Ectodermal cell (in vitro differentiated cells): ENCODE measurements around the gene HNRNPF.

ENCODE experiments used
- H3K27ac ChIP-seq: 2 replicates; pipeline ENCODE4 v1.7.0; 2013; ENCODE audit warnings: mild to moderate bottlenecking, low read depth, low read length; ENCODE audit not compliant: insufficient read depth, poor library complexity, severe bottlenecking
- H3K27me3 ChIP-seq: 2 replicates; pipeline ENCODE4 v1.7.0; 2013; ENCODE audit warnings: mild to moderate bottlenecking, low read length; ENCODE audit not compliant: insufficient read depth, control insufficient read depth, poor library complexity, severe bottlenecking
- H3K36me3 ChIP-seq: one replicate; pipeline ENCODE4 v1.7.0; 2013; ENCODE audit warnings: low read length; ENCODE audit not compliant: control insufficient read depth, insufficient read depth
- H3K4me1 ChIP-seq: one replicate; pipeline ENCODE4 v1.7.0; 2013; ENCODE audit warnings: low read length; ENCODE audit not compliant: control insufficient read depth, insufficient read depth
- H3K4me3 ChIP-seq: 2 replicates; pipeline ENCODE4 v1.7.0; 2013; ENCODE audit warnings: low read depth, low read length, control low read depth; ENCODE audit not compliant: insufficient read depth
- H3K9me3 ChIP-seq: 2 replicates; pipeline ENCODE4 v1.7.0; 2013; ENCODE audit warnings: mild to moderate bottlenecking, low read length, moderate library complexity; ENCODE audit not compliant: control insufficient read depth
- WGBS, 2 experiments: methylation state at CpG; one replicate each; pipeline ENCODE4 v1.1.7; 2013; ENCODE audit warnings: missing lambda C conversion rate in 2 of 2; 5-methylcytosine and 5-hydroxymethylcytosine counted together

Gene HNRNPF

GRCh38 chr10:43389867-43390266, 19.1 kb downstream of the HNRNPF start:
- 94 to 96% methylated on average over 3 of the region's 3 CpGs for WGBS, 2 experiments
- Histone ChIP-seq H3K4me3 (no peak overlapping the region), H3K36me3 (peaks cover 74% of the 10 kb centered on the region), H3K27ac (no peak overlapping the region), H3K4me1 (peaks cover 12% of the 10 kb centered on the region), H3K27me3 (no peaks in the 10 kb centered on the region), H3K9me3 (no peaks in the 10 kb centered on the region)

DNA sequence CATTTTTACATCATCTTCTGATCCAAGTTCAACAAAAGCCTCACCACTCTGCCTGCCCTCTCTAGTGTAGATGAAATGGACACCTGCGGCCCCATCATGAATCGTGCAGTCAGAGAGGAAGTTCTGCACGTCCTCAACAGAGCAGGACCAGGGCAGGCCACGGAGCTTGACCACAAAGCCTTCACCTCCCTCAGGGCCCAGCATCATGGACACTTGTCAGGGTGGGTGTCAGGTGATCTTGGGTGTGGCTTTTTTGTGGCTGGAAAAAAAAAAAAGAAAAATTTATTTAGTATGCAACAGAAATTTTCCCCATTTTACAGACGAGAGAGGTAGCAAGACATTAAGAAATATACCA, 21.3 kb downstream of the HNRNPF start:
- H3K9me3 ChIP-seq = no peaks in the 10 kb centered on the region
- no peaks in the 10 kb centered on the region for H3K27me3 ChIP-seq
- 91 to 94% methylated on average over 5 of the region's 5 CpGs for whole genome bisulfite sequencing, 2 experiments
- peaks cover 59% of the 10 kb centered on the region for H3K36me3 ChIP-seq
- no peaks in the 10 kb centered on the region for H3K4me1 ChIP-seq
- H3K27ac ChIP-seq = no peak overlapping the region
- H3K4me3 ChIP-seq = no peak overlapping the region

DNA sequence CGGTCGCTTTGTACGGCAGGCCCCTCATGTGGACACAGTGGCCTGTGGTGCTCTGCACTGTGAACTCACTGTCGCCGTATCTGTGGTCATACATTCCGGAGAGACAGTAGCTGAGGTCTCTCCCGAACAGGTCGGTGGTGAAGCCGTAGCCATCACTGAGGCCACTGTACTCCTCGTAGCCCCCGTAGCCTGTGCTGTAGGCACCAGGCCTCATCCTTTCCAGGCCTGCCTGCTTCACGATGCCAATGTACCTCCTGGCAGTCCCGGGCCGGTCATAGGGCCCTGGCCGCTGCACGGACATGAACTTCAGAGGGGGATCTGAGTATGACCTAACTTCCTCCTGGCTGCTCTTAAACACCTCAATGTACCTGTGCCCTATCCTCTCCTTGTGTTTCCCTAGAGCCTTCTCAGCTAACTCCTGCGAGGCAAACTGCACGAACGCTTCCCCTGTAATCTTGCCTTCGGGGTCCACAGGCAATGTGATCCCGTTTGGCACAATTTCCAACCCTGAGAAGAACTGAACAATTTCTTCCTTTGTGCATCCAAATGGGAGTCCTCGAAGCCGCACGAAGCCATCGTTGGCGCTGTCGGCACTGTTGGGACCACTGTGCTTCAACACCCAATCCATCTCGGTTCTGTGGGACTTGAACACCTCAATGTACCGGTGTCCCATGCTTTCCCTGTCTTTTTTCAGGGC, 21.9 kb downstream of the HNRNPF start:
- Histone ChIP-seq H3K36me3 (peaks cover 53% of the 10 kb centered on the region), H3K27ac (no peak overlapping the region), H3K4me1 (no peaks in the 10 kb centered on the region), H3K4me3 (no peak overlapping the region), H3K9me3 (no peaks in the 10 kb centered on the region), H3K27me3 (no peaks in the 10 kb centered on the region)
- 95 to 98% methylated on average over 29 of the region's 29 CpGs for WGBS, 2 experiments

DNA sequence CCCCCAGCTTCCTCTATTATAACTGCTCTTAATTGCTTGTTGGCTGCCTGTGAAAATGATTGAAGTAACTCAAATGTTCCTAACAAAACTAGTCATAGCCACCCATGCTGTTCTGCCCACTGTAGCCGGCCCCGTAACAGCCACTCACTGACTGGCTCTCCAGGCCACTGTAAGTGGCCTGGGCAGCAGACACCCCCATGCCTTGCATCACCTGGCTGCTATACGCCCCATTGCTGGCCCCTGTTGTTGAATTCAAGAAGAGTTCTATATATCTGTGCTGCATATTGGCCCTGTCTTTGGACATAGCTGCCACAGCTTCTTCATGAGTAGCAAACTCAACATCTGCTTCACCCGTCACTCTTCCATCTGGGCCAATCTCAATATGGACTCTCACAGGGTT, 22.4 kb downstream of the HNRNPF start:
- 95 to 99% methylated on average over 4 of the region's 4 CpGs for WGBS, 2 experiments
- Histone ChIP-seq H3K4me1 (no peaks in the 10 kb centered on the region), H3K27me3 (no peaks in the 10 kb centered on the region), H3K27ac (no peak overlapping the region), H3K9me3 (no peaks in the 10 kb centered on the region), H3K4me3 (no peak overlapping the region), H3K36me3 (peaks cover 48% of the 10 kb centered on the region)

- no peak overlapping the region for H3K4me3 ChIP-seq
- H3K27me3 ChIP-seq = no peaks in the 10 kb centered on the region
- no peak overlapping the region for H3K27ac ChIP-seq
- peaks cover 43% of the 10 kb centered on the region for H3K36me3 ChIP-seq
- H3K9me3 ChIP-seq = no peaks in the 10 kb centered on the region
- WGBS, 2 experiments = 92 to 97% methylated on average over 3 of the region's 5 CpGs
- H3K4me1 ChIP-seq = no peaks in the 10 kb centered on the region
Observed at GRCh38 chr10:43385412-43386004, 23.5 kb downstream of the HNRNPF start.

- no peaks in the 10 kb centered on the region for H3K4me1 ChIP-seq
- no peaks in the 10 kb centered on the region for H3K9me3 ChIP-seq
- H3K4me3 ChIP-seq = no peak overlapping the region
- no peaks in the 10 kb centered on the region for H3K27me3 ChIP-seq
- peaks cover 38% of the 10 kb centered on the region for H3K36me3 ChIP-seq
- no peak overlapping the region for H3K27ac ChIP-seq
- WGBS, 2 experiments = 92 to 93% methylated on average over 10 of the region's 10 CpGs
Observed at GRCh38 chr10:43384252-43385221, 24.4 kb downstream of the HNRNPF start.

- Histone ChIP-seq H3K27ac (no peak overlapping the region), H3K4me1 (no peaks in the 10 kb centered on the region), H3K4me3 (no peak overlapping the region), H3K36me3 (peaks cover 28% of the 10 kb centered on the region), H3K27me3 (no peaks in the 10 kb centered on the region), H3K9me3 (no peaks in the 10 kb centered on the region)
- 85 to 88% methylated on average over 14 of the region's 14 CpGs for WGBS, 2 experiments
Observed at GRCh38 chr10:43383204-43383971, 25.6 kb downstream of the HNRNPF start.

- no peaks in the 10 kb centered on the region for H3K4me1 ChIP-seq
- no peaks in the 10 kb centered on the region for H3K9me3 ChIP-seq
- no peaks in the 10 kb centered on the region for H3K27me3 ChIP-seq
- no peak overlapping the region for H3K4me3 ChIP-seq
- H3K27ac ChIP-seq = no peak overlapping the region
- peaks cover 3% of the 10 kb centered on the region for H3K36me3 ChIP-seq
- 89 to 92% methylated on average over 5 of the region's 5 CpGs for WGBS, 2 experiments
Observed at GRCh38 chr10:43380610-43381222, 28.3 kb downstream of the HNRNPF start.

GRCh38 chr10:43377424-43377883, 31.5 kb downstream of the HNRNPF start:
- Histone ChIP-seq H3K36me3 (no peaks in the 10 kb centered on the region), H3K4me1 (peaks cover 13% of the 10 kb centered on the region), H3K27me3 (no peaks in the 10 kb centered on the region), H3K27ac (no peak overlapping the region), H3K4me3 (no peak overlapping the region), H3K9me3 (no peaks in the 10 kb centered on the region)
- 75 to 77% methylated on average over 13 of the region's 13 CpGs for WGBS, 2 experiments
